Measurements from ENCODE around the gene KLHL8.

KLHL8 gene

GRCh38 chr4:87243426-87244053 lies 23.1 kb upstream of the KLHL8 start:
- no peak for DNase-seq (ENCODE audit: low read depth)
- in situ Hi-C loops (cut with HindIII; ENCODE audit: low sequenced_read_pairs), result no loop called here
- TF ChIP-seq, protein P1, sequence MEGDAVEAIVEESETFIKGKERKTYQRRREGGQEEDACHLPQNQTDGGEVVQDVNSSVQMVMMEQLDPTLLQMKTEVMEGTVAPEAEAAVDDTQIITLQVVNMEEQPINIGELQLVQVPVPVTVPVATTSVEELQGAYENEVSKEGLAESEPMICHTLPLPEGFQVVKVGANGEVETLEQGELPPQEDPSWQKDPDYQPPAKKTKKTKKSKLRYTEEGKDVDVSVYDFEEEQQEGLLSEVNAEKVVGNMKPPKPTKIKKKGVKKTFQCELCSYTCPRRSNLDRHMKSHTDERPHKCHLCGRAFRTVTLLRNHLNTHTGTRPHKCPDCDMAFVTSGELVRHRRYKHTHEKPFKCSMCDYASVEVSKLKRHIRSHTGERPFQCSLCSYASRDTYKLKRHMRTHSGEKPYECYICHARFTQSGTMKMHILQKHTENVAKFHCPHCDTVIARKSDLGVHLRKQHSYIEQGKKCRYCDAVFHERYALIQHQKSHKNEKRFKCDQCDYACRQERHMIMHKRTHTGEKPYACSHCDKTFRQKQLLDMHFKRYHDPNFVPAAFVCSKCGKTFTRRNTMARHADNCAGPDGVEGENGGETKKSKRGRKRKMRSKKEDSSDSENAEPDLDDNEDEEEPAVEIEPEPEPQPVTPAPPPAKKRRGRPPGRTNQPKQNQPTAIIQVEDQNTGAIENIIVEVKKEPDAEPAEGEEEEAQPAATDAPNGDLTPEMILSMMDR (IDR thresholded peaks at IDR 0.05; ENCODE audit: low read depth, low read length, missing control alignments), result no peak
- no peak overlapping the region for H3K4me3 ChIP-seq (ENCODE audit: low read depth, low read length)

DNA sequence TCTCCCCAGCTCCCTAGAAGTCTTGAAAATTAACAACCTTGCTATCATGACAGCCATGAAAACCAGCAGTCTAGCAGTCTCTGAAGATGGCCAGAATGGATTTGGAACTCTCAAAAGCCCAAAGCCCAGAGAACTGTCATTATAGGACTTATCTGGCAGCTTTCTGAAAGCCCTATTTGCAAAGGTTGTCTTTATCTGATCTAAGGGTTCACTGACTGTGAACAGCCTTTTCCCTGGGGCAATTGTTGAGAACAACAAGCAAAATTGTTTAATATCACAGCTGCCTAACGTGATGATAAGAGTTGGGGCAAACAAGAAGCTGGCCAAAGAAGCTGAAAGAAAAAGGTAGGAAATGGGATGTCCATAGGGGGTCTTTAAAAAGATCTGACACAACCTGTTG lies 20.9 kb upstream of the KLHL8 start:
- TF ChIP-seq, protein P1 (IDR thresholded peaks at IDR 0.05; ENCODE audit: low read depth, low read length, missing control alignments), result no peak
- no peak for DNase-seq (ENCODE audit: low read depth)
- no peak overlapping the region for H3K4me3 ChIP-seq (ENCODE audit: low read depth, low read length)
- in situ Hi-C loops (cut with HindIII; ENCODE audit: low sequenced_read_pairs), result no loop called here

DNA sequence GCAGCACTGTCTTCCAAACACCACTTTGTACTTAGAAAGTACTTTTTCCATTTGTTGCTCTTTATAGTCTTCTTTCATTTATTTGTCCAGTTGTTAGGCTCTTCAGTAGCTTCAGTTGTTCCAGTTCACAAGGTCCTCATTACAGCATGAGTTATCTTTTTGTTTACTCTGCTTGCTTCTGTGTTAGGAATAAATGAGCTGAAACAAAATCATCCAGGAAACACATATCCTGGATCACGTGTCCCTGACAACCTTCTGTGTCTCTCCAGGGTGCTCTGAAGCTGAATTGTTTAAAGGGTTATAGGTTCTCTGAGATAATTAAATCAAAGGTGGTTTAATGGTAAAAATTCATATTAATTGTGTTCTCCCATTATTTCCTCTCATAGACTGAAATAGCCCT lies 19.9 kb upstream of the KLHL8 start:
- no peak for DNase-seq (ENCODE audit: low read depth)
- H3K4me3 ChIP-seq (ENCODE audit: low read depth, low read length), result no peak overlapping the region
- TF ChIP-seq, protein P1 (IDR thresholded peaks at IDR 0.05; ENCODE audit: low read depth, low read length, missing control alignments), result no peak
- in situ Hi-C loops (cut with HindIII; ENCODE audit: low sequenced_read_pairs), result no loop called here

- no peak for DNase-seq (ENCODE audit: low read depth)
- TF ChIP-seq, protein P1 (IDR thresholded peaks at IDR 0.05; ENCODE audit: low read depth, low read length, missing control alignments), result no peak
- in situ Hi-C loops (cut with HindIII; ENCODE audit: low sequenced_read_pairs), result loop anchor here (5.0 kb wide), 1 partner anchor 93 kb away; no protein-coding TSS in a partner anchor
- H3K4me3 ChIP-seq (ENCODE audit: low read depth, low read length), result no peak overlapping the region
Observed at GRCh38 chr4:87239821-87240220, 19.4 kb upstream of the KLHL8 start.

DNA sequence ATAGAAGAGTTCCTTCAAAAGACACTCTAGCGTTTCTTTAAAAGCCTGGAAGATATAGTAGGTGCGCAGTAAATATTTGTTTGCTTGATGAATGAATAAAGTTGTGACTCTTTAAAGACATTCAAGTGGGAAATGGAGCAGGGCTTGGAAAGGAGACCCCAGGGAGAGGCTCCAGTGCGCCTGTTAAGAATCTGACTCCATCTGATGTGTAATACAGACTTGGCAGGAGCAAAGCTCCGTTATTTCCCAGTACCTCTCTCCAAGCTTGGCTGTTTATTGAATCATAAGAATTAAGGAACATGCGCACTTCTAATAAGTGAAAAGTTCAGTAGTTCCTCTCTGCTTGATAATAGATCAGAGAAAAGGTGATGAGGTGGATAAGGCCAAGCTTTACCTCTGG lies 18.8 kb upstream of the KLHL8 start:
- TF ChIP-seq, protein P1 (IDR thresholded peaks at IDR 0.05; ENCODE audit: low read depth, low read length, missing control alignments), result no peak
- in situ Hi-C loops (cut with HindIII; ENCODE audit: low sequenced_read_pairs), result loop anchor here (5.0 kb wide), 1 partner anchor 92 kb away; no protein-coding TSS in a partner anchor
- no peak overlapping the region for H3K4me3 ChIP-seq (ENCODE audit: low read depth, low read length)

DNA sequence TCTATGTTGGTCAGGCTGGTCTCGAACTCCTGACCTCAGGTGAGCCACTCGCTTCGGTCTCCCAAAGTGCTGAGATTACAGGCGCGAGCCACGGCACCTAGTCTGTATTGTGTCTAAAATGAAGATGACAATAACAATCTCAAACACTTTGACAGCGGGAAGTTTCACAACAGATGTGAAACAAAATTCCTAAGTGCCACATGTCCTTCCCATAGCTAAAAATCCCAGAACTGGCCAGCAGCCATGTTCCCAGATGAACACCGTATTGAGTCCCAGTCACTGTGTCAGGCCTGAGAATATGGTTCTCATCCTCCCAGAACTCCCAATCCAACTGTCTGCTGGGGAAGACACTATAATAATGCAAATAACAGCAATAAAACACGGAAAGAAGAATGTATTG lies 16.4 kb upstream of the KLHL8 start:
- TF ChIP-seq, protein P1 (IDR thresholded peaks at IDR 0.05; ENCODE audit: low read depth, low read length, missing control alignments), result no peak
- in situ Hi-C loops (cut with HindIII; ENCODE audit: low sequenced_read_pairs), result loop anchor here (5.0 kb wide), 1 partner anchor 90 kb away; no protein-coding TSS in a partner anchor
- no peak for DNase-seq (ENCODE audit: low read depth)
- no peak overlapping the region for H3K4me3 ChIP-seq (ENCODE audit: low read depth, low read length)

More for the DNA sequence above, 18.8 kb upstream of the KLHL8 start:
- no peak for DNase-seq (ENCODE audit: low read depth)
